ENCODE results near the gene VKORC1. TPM values are rescaled to one million over a fixed set of nuclear protein-coding genes. Genes with fewer than 3 reads are reported as not detected.
"Not testable (repeated sequence)": the region's sequence is repeated elsewhere in the genome, so short reads cannot be mapped to it uniquely, and the experiment has no call there.

Gene VKORC1
- total RNA-seq (2014; rRNA removed; shearing (Covaris generic)): 193 and 223 TPM in 2 replicates

- peak; percentile 99 for DNase-seq (ENCODE audit: low read depth)
These were observed at the start of gene VKORC1 for GRCh38 chr16:31094424-31095120. VKORC1 (minus strand) TSS chr16:31094797; CDS start chr16:31094729, 68 bp downstream.

DNA sequence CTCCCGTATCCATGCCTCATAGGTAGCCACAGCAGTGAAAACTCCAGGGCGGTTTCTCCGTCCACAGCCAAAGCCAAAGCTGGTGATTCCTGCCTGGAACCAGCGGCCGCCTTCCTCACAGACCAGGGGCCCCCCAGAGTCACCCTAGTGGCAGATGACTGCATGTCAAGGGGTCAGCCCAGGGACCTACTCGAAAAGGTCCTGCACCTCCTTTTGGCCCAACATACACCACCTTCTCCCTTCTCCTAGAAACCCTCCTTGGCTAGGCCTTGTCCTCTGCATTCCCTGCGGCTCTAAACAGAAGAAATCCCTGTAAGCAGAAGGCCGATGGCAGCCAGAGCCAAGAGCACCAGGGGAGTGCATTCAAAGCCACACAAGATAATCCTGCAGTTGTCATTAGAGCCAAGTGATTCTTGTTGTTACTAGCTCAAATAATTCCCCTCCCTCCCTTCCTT is 49.1 kb upstream of the VKORC1 start:
- DNase-seq (ENCODE audit: low read depth): no peak

GRCh38 chr16:31143011-31143693 is 48.6 kb upstream of the VKORC1 start:
- DNase-seq (ENCODE audit: low read depth): no peak

- peak; percentile 98 for DNase-seq (ENCODE audit: low read depth)
These were observed 47.8 kb upstream of the VKORC1 start for GRCh38 chr16:31142109-31143010.

DNA sequence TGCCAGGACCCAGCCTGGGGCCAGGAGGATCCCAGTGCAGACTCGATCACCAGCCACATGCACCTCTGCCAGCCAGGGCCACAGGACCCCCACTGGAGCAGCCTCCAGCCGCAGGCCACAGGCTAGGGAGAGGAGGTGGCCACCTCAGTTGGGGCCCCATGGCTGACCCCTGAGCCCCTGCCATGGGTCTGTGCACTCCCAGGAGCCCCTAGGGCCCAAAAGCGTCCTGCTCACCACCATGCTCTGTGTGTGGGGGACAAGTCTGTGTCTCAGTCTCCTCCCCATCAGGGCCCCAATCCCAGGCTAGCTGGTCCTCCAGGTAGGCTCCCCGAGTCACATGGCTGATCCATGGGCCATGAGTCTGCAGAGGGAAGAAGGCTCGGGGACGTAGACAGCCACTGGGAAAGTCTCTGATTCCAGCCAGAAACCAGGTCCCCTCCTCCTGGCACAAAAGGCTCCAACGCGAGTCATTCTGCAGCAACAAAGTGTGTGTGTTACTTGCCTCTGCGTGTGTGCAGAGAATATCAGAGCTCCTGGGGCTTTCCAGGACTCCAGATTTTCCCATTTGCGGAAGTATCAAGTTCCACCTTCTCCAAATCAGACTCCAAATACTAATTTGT is 47.0 kb upstream of the VKORC1 start:
- DNase-seq (ENCODE audit: low read depth): peak; percentile 79

DNA sequence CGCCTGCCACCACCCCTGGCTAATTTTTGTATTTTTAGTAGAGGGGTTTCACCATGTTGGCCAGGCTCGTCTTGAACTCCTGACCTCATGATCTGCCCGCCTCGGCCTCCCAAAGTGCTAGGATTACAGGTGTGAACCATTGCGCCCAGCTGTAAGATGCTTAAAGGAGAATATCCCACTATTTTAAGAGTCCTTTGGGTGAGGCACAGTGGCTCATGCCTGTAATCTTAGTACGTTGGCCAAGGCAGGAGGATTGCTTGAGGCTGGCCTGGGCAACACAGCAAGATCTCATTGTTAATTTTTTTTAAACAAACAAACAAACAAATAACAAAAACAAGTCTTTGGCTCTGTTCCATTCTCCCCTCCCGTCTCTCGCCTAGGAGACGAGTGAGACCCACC is 46.5 kb upstream of the VKORC1 start:
- DNase-seq (ENCODE audit: low read depth): not testable (repeated sequence)

DNA sequence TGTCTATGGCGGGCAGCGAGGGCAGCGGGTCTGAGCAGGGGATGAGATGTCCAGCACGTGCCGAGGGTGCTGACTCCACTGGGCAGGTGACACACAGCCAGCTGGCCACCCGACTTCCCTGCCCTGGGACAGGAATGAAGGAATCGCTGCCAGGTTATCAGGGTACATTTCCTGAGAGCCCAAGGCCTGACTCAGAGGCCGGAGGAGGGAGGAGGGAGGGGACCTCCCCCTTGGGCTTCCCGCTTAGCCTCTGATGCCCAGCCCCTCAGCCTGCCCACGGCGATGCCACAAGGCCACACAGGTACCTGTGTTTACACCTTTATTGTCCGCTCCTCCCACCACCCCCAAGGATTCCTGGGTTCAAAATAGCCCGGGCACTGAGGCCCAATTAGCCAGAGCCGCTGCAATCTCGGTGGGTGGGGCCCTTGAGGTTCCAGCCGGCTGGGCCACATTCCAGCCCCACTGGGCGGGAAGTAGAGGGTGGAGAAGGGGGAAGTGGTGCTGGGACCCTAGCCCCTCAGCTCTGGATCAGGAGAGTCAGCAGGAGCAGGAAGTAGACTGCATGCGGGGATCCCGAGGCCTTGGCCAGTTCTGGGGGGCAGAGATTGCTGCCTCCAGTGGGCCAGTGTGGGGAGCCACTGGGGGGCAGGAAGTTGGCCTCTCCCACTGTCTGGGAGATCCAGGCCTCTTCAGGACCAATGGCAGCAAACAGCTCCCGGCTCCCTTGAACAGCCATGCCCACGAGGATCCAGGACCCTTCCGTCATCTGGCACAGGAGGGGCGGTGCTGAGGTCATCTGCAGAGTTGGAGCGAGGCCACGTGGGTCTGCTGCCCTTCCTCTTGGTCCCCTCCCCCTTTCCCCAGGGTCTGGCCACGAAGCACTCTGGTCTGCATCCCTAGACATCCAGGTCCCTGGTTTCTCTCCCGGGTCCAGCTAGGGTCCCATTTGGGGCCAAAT is 44.3 kb upstream of the VKORC1 start:
- peak; percentile 94 for DNase-seq (ENCODE audit: low read depth)

DNA sequence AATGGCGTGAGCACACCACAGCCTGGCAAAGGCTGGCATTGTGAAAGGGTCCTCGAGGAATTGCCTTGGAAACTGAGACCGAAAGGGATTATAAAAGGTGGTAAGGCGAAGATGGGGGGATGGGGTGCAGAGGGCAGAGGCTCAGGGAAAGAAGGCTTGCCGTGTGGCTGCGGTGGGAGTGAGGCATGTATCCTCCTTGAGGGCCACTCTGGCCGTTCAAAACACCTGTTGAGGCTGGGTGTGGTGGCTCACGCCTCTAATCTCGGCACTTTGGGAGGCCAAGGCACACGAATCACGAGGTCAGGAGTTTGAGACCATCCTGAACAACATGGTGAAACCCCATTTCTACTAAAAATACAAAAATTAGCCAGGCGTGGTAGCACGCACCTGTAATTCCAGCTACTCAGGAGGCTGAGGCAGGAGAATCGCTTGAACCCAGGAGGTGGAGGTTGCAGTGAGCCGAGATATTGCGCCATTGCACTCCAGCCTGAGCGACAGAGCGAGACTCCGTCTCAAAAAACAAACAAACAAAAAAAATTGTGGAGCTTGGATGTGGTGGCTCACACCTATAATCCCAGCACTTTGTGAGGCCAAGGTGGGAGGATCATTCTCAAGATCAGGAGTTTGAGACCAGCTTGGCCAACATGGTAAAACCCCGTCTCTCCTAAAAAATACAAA is 42.4 kb upstream of the VKORC1 start:
- not testable (repeated sequence) for DNase-seq (ENCODE audit: low read depth)

GRCh38 chr16:31136287-31136662 is 41.7 kb upstream of the VKORC1 start:
- no peak for DNase-seq (ENCODE audit: low read depth)

DNA sequence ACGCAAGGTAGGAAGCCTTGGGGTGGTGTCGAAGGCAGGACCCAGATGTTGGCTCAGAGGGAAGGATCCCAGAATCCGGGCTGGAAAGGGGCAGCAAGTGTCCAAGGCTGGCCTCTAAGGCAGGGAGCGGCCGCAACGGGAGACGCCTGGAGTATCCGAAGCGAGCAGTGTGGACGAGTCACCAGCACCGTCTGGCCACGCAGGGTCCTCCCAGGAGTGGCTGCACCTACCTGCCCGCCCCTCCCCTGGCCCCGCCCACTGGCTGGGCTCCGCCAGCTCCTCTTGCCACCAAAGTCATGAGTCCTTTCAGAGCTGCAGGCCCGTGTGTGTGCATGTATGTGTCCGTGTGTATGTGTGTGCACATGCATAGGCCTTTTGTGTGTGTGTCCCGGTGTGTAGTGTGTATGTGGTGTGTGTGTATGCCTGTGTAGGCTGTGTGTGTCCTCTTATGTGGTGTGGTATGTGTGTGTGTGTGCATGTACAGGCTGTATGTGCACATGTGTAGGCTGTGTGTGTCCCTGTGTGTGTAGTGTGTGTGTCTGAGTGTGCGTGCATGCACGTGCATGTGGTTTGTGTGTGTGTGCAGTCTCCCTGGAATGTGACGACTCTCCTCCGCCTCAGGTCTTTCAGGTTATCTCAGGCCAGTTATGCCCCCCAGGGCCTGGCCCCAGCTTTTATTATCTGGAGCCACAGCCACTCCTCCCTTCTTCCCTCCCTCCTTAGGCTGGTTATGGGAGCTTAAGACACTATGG is 41.1 kb upstream of the VKORC1 start, which contains the start of gene PRSS8:
Gene PRSS8, minus strand, starts transcription at position 193 of the 752 bp plus-strand sequence. CDS start 229 bp downstream, outside the sequence.
- peak; percentile 32 for DNase-seq (ENCODE audit: low read depth)

- no peak for DNase-seq (ENCODE audit: low read depth)
These were observed 40.3 kb upstream of the VKORC1 start for GRCh38 chr16:31134625-31135534.

GRCh38 chr16:31134091-31134571 is 39.5 kb upstream of the VKORC1 start:
- DNase-seq (ENCODE audit: low read depth): peak; percentile 52

- no peak for DNase-seq (ENCODE audit: low read depth)
These were observed 38.5 kb upstream of the VKORC1 start for GRCh38 chr16:31133046-31133501.

DNA sequence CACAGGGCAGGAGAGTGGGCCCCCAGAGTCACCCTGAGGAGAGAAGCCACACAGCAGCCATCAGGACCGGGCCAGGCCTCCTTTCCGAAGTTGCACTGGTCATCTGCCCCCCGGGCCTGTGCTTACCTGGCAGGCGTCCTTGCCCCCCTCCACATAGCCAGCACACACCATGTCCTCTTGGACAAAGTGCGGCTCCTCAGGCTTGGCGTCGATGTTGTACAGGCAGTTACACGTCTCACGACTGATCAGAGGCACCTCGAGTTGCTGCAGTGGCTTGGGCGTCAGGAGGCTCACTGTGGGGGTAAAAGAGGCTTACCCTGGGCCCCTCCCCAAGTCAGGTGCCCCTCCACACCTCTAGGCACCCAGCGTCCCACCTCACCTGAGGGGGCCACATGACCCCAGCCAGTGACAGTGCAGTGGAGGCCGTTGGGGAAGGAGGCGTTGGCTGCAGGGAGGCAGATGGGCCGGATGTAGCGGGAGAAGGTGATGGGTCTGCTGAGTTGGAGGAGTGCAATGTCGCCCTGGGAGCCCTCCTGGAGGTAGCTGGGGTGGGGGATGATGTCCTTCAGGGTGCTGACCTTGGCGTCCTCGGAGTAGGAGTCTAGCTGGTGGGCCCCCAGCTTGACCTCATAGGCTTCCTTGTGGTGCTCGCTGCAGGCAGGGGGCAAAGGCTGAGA is 37.8 kb upstream of the VKORC1 start:
- no peak for DNase-seq (ENCODE audit: low read depth)

GRCh38 chr16:31131841-31132271 is 37.3 kb upstream of the VKORC1 start:
- DNase-seq (ENCODE audit: low read depth): no peak

- DNase-seq (ENCODE audit: low read depth): no peak
These were observed 36.8 kb upstream of the VKORC1 start for GRCh38 chr16:31131416-31131815.

DNA sequence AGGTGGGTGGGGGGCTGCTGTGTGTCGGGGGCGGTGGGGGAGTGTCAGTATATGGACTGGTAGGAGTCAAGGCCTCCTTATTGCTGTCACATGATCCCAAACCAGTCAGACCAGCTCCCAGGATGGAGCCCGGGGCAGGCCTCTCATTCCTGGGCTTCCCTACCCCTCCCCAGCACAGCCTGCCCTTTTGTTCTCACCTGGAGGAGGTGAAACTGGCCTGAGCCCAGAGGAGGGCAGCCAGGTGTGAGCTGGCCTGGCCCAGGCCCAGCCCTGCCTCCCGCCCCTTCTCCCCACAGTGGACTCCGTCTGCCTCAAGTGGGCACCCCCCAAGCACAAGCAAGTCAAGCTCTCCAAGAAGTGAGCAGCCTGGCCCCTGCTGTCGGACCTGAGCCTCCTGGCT is 36.3 kb upstream of the VKORC1 start:
- no peak for DNase-seq (ENCODE audit: low read depth)
